22Rv1 (cell line): ENCODE data around the gene COBLL1.

ENCODE experiments used
- H3K27ac ChIP-seq: fragments of 450-650 bp; 2 replicates; pipeline ENCODE4 v1.5.1; 2017
- CTCF ChIP-seq: fragments of 450-650 bp; IDR thresholded peaks from 2 replicates; pipeline ENCODE4 v1.5.1; 2017; ENCODE audit warnings: mild to moderate bottlenecking
- ZFX ChIP-seq: fragments of 450-650 bp; IDR thresholded peaks from 2 replicates; pipeline ENCODE4 v1.6.1; 2017; ENCODE audit warnings: antibody characterized with exemption, borderline replicate concordance

The COBLL1 gene

GRCh38 chr2:164752956-164753355, 88.7 kb downstream of the COBLL1 start:
- H3K27ac ChIP-seq: no peak overlapping the region
- TF ChIP-seq CTCF (no peak), ZFX (no peak)

- TF ChIP-seq ZFX (no peak), CTCF (no peak)
- no peak overlapping the region for H3K27ac ChIP-seq
Observed at GRCh38 chr2:164747783-164748433, 93.7 kb downstream of the COBLL1 start.

- no peak overlapping the region for H3K27ac ChIP-seq
- TF ChIP-seq CTCF: no peak
- TF ChIP-seq ZFX: no peak
Observed at GRCh38 chr2:164747140-164747539, 94.5 kb downstream of the COBLL1 start.

- no peak overlapping the region for H3K27ac ChIP-seq
Observed at GRCh38 chr2:164746713-164747112, 94.9 kb downstream of the COBLL1 start.

GRCh38 chr2:164745012-164745797, 96.4 kb downstream of the COBLL1 start:
- no peak overlapping the region for H3K27ac ChIP-seq
- TF ChIP-seq ZFX (no peak), CTCF (no peak)

More at GRCh38 chr2:164746713-164747112, 94.9 kb downstream of the COBLL1 start:
- TF ChIP-seq CTCF: no peak
- TF ChIP-seq ZFX: no peak

- H3K27ac ChIP-seq: no peak overlapping the region
- TF ChIP-seq ZFX (no peak), CTCF (no peak)
Observed at GRCh38 chr2:164742738-164743317, 98.8 kb downstream of the COBLL1 start.

- no peak for TF ChIP-seq CTCF
Observed at GRCh38 chr2:164739966-164740365, 101.7 kb downstream of the COBLL1 start.

More at GRCh38 chr2:164739966-164740365, 101.7 kb downstream of the COBLL1 start:
- no peak overlapping the region for H3K27ac ChIP-seq
